Measurements from ENCODE around the gene AURKB. TPM values are rescaled to one million over a fixed set of nuclear protein-coding genes. Genes with fewer than 3 reads are reported as not detected.

Gene AURKB
- total and polyA plus RNA-seq, 10 donors, result 2.4 to 30.9 (median 10.5) TPM

- Histone ChIP-seq H3K27ac (peak overlapping the region in 7 of 8 donors; percentile 38 to 100 (median 98)), H3K36me3 (peaks cover 0 to 38% (median 23%) of the 10 kb centered on the region in 6 donors), H3K4me1 (peaks cover 48 to 87% (median 80%) of the 10 kb centered on the region in 6 donors), H3K9me3 (no peaks in the 10 kb centered on the region), H3K27me3 (replicated peaks in 1 of 7) (no peaks in the 10 kb centered on the region), H3K4me3 (no peak overlapping the region)
- TF ChIP-seq POLR2A (IDR thresholded peaks at IDR 0.05) (no peak), POLR2AphosphoS5 (IDR thresholded peaks at IDR 0.05) (no peak)
- TF ChIP-seq, protein P1, sequence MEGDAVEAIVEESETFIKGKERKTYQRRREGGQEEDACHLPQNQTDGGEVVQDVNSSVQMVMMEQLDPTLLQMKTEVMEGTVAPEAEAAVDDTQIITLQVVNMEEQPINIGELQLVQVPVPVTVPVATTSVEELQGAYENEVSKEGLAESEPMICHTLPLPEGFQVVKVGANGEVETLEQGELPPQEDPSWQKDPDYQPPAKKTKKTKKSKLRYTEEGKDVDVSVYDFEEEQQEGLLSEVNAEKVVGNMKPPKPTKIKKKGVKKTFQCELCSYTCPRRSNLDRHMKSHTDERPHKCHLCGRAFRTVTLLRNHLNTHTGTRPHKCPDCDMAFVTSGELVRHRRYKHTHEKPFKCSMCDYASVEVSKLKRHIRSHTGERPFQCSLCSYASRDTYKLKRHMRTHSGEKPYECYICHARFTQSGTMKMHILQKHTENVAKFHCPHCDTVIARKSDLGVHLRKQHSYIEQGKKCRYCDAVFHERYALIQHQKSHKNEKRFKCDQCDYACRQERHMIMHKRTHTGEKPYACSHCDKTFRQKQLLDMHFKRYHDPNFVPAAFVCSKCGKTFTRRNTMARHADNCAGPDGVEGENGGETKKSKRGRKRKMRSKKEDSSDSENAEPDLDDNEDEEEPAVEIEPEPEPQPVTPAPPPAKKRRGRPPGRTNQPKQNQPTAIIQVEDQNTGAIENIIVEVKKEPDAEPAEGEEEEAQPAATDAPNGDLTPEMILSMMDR (IDR thresholded peaks at IDR 0.05 in 8 of 11, conservative IDR thresholded peaks at IDR 0.05 in 3 of 11), result no peak
- intact Hi-C loops (cut with DNase I; ENCODE audit: low total_unique reads), result no loop called here
- peak; percentile 55 for DNase-seq
- 74 to 90% (median 79%) methylated on average over 4 of the region's 4 CpGs for WGBS, 5 donors
These were observed 50.7 kb downstream of the AURKB start for GRCh38 chr17:8159459-8160223.

DNA sequence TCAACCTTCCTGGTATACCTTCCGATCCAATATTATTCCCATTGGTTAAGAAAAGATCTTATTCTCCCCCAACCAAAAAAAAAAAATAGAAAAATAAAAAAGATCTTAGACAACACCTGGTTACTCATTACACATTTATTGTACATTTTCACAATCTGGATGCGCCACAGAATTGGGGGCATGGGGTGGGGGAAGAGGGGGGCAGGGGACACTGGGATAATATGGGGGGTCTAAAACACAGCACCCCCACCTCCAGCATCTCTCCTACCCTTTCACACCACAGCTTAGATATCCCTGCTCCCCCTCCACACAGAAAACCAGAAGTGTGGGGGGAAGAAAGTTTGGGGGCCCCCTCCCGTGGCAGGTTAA lies 51.4 kb downstream of the AURKB start:
- Histone ChIP-seq H3K36me3 (peaks cover 0 to 38% (median 23%) of the 10 kb centered on the region in 6 donors), H3K4me1 (peaks cover 46 to 87% (median 80%) of the 10 kb centered on the region in 6 donors), H3K4me3 (no peak overlapping the region), H3K9me3 (no peaks in the 10 kb centered on the region), H3K27me3 (replicated peaks in 1 of 7) (no peaks in the 10 kb centered on the region), H3K27ac (peak overlapping the region in 7 of 8 donors; percentile 79 to 100 (median 98))
- TF ChIP-seq POLR2AphosphoS5 (IDR thresholded peaks at IDR 0.05) (no peak), POLR2A (IDR thresholded peaks at IDR 0.05) (no peak)
- TF ChIP-seq, protein P1 (IDR thresholded peaks at IDR 0.05 in 8 of 11, conservative IDR thresholded peaks at IDR 0.05 in 3 of 11), result peak in 4 of 11 experiments; percentile 14 to 54 (median 24)
- 51 to 67% (median 60%) methylated on average over 3 of the region's 3 CpGs for WGBS, 5 donors
- DNase-seq, result no peak
- intact Hi-C loops (cut with DNase I; ENCODE audit: low total_unique reads), result no loop called here

GRCh38 chr17:8158267-8159031 lies 51.9 kb downstream of the AURKB start:
- peaks cover 0 to 39% (median 23%) of the 10 kb centered on the region in 6 donors for H3K36me3 ChIP-seq
- TF ChIP-seq, protein P1 (IDR thresholded peaks at IDR 0.05 in 8 of 11, conservative IDR thresholded peaks at IDR 0.05 in 3 of 11), result peak; percentile 89 to 98 (median 96)
- TF ChIP-seq POLR2AphosphoS5 (IDR thresholded peaks at IDR 0.05) (peak; percentile 35 to 81 (median 70)), POLR2A (IDR thresholded peaks at IDR 0.05) (no peak)
- peaks cover 46 to 87% (median 80%) of the 10 kb centered on the region in 6 donors for H3K4me1 ChIP-seq
- peak; percentile 95 for DNase-seq
- H3K9me3 ChIP-seq, result no peaks in the 10 kb centered on the region
- no peaks in the 10 kb centered on the region for H3K27me3 ChIP-seq (replicated peaks in 1 of 7)
- WGBS, 5 donors, result 31 to 50% (median 44%) methylated on average over 19 to 20 of the region's 20 CpGs
- peak overlapping the region; percentile 69 to 100 (median 98) for H3K27ac ChIP-seq
- peak overlapping the region in 2 of 8 donors; percentile 7 to 48 for H3K4me3 ChIP-seq
- intact Hi-C loops (cut with DNase I; ENCODE audit: low total_unique reads), result no loop called here

Data from spleen (tissue), 11 donors.